ENCODE data around the gene NUCKS1. TPM values are rescaled to one million over a fixed set of nuclear protein-coding genes. Genes with fewer than 3 reads are reported as not detected.

Gene NUCKS1
- total and polyA plus RNA-seq, 2 of the 4 experiments (the other 2 are of a cell fraction) = 37.9 to 103 TPM

DNA sequence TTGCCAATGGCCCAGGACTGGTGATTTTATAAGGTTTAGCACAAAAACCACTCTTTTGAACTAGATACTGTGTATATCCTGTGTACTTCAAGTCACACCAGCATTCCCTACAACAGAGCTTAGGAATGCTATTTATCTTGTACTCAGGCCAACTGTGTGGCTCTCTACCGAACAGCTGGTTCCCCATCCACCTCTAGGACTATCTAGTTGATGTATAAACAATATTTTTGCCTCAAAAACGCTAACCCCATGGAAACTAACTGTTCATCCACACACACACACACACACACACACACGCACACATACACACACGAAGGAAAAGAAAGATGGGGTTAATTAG is 41.0 kb downstream of the NUCKS1 start:
- ATAC-seq (ENCODE audit: low read depth) (peak; percentile 80), DNase-seq (peak; percentile 87)
- Histone ChIP-seq H3K56ac (ENCODE audit: extremely low read depth, insufficient read depth, low read length) (no peak overlapping the region), H3K36me3 (ENCODE audit: control insufficient read depth, insufficient read depth, low read length) (peaks cover 1% of the 10 kb centered on the region), H3K27me3 (ENCODE audit: control insufficient read depth, insufficient read depth, low read length) (no peaks in the 10 kb centered on the region), H4K91ac (ENCODE audit: insufficient read depth, low read depth, low read length) (no peak overlapping the region), H3K14ac (replicated peaks; ENCODE audit: low read depth, low read length) (no peak overlapping the region), H3K9me3 (ENCODE audit: control insufficient read depth, insufficient read depth, low read length) (no peaks in the 10 kb centered on the region), H2AK5ac (ENCODE audit: low read depth, low read length) (no peak overlapping the region), H2BK20ac (ENCODE audit: low read depth, low read length) (no peak overlapping the region), H3K27ac (ENCODE audit: insufficient read depth, low read length) (no peak overlapping the region), H2BK15ac (ENCODE audit: low read depth, low read length) (no peak overlapping the region), H2BK5ac (ENCODE audit: low read depth, low read length, poor library complexity, severe bottlenecking) (peak overlapping the region; percentile 55), H2BK120ac (ENCODE audit: low read depth, low read length) (no peak overlapping the region), H3K9me1 (ENCODE audit: insufficient read depth, low read length) (peaks cover 8% of the 10 kb centered on the region; the same call in 1 of the 2 replicates), H3K9ac (ENCODE audit: low read depth, low read length) (no peak overlapping the region), H3K4ac (ENCODE audit: low read depth, low read length) (no peak overlapping the region), H3K18ac (ENCODE audit: low read depth, low read length) (no peak overlapping the region), H2AK9ac (replicated peaks; ENCODE audit: low read depth, low read length, poor library complexity) (no peak overlapping the region), H3K4me1 (ENCODE audit: control insufficient read depth, insufficient read depth, low read length) (peaks cover 6% of the 10 kb centered on the region), H3K23ac (ENCODE audit: low read depth, low read length) (no peak overlapping the region), H4K20me1 (ENCODE audit: insufficient read depth, low read length) (peaks cover 4% of the 10 kb centered on the region; the same call in 1 of the 2 replicates), H3K4me2 (ENCODE audit: low read depth, low read length) (no peak overlapping the region), H2AFZ (replicated peaks; ENCODE audit: low read length, poor library complexity) (no peak overlapping the region), H4K8ac (ENCODE audit: low read depth in 2 of 2, low read length in 2 of 2) (no peak overlapping the region), H3K79me1 (ENCODE audit: low read depth in 1 of 2, low read length in 2 of 2) (peaks cover 2 to 13% of the 10 kb centered on the region in 2 experiments; a peak in 3 of 4 replicates), H4K5ac (ENCODE audit: low read depth, low read length) (no peak overlapping the region), H3K4me3 (ENCODE audit: insufficient read depth, low read depth, low read length) (no peak overlapping the region)
- no TSS peak for BruUV-seq (replicated peaks)
- CTCF ChIA-PET = interaction anchor here (0.7 to 7.0 kb wide), 7 partner anchors 12 to 120 kb away, joined by 3 to 53 read pairs (median 3); no protein-coding TSS in a partner anchor
- in situ Hi-C loops (cut with MboI; ENCODE audit: low sequenced_read_pairs) (loop anchor here (5.0 kb wide), 1 partner anchor 42 kb away; no protein-coding TSS in a partner anchor), dilution Hi-C loops (cut with HindIII; ENCODE audit: low sequenced_read_pairs, unreplicated experiment) (no loop called here), intact Hi-C loops (cut with micrococcal nuclease) (no loop called here)
- POLR2A ChIA-PET (ENCODE audit: unreplicated experiment) = no interaction called here
- no CpG with 5 or more reads among the region's 4 CpGs for WGBS, 2 experiments (ENCODE audit: extremely low coverage in 2 of 2, insufficient read length in 1 of 2)
- TF ChIP-seq, protein P1, sequence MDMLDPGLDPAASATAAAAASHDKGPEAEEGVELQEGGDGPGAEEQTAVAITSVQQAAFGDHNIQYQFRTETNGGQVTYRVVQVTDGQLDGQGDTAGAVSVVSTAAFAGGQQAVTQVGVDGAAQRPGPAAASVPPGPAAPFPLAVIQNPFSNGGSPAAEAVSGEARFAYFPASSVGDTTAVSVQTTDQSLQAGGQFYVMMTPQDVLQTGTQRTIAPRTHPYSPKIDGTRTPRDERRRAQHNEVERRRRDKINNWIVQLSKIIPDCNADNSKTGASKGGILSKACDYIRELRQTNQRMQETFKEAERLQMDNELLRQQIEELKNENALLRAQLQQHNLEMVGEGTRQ (IDR thresholded peaks at IDR 0.05; ENCODE audit: low read depth, low read length) = no peak

Measured in IMR-90 (cell line).